H1 (cell line): ENCODE results near the gene CMSS1. TPM values are rescaled to one million over a fixed set of nuclear protein-coding genes. Genes with fewer than 3 reads are reported as not detected.

Experiments
- CTCF ChIA-PET: fragments of 300-600 bp; sonication (Branson Sonifier 250); formaldehyde crosslinking; loops from one replicate; lab custom pipeline; 2021; ENCODE audit not compliant: partially characterized antibody; lab: Charles Lee
- POLR2A ChIA-PET: fragments of 300-600 bp; sonication (Branson Sonifier 250); formaldehyde crosslinking; loops from one replicate; lab custom pipeline; 2021; ENCODE audit warnings: inconsistent platforms; ENCODE audit not compliant: partially characterized antibody; lab: Charles Lee
- DNase-seq, 2 experiments: peaks; one replicate each; pipeline versions ENCODE4 v3.0.0 to v3.0.0-alpha.2; 2010 to 2022; ENCODE audit warnings: low spot score in 2 of 2, low read depth in 1 of 2, mixed read lengths in 1 of 2
- FAIRE-seq: peaks from 2 replicates; lab custom pipeline; 2011; peaks lifted over from hg19 to GRCh38; lab: Jason Lieb, UNC
- H2AFZ ChIP-seq: 2 replicates; pipeline ENCODE4 v1.8.1; 2012; ENCODE audit warnings: low read length, inconsistent platforms
- H2AK5ac ChIP-seq: 2 replicates; pipeline ENCODE4 v1.6.1; 2013; ENCODE audit warnings: low read depth, low read length
- H2BK120ac ChIP-seq: replicated peaks from 2 replicates; pipeline ENCODE3; 2013; ENCODE audit warnings: low read depth, low read length, inconsistent platforms
- H2BK12ac ChIP-seq: 2 replicates; pipeline ENCODE4 v1.6.1; 2013; ENCODE audit warnings: low read depth, low read length
- H2BK15ac ChIP-seq: 2 replicates; pipeline ENCODE4 v1.6.1; 2013; ENCODE audit warnings: low read length
- H2BK20ac ChIP-seq: 2 replicates; pipeline ENCODE4 v1.6.1; 2013; ENCODE audit warnings: low read length
- H2BK5ac ChIP-seq: 2 replicates; pipeline ENCODE4 v1.6.1; 2013; ENCODE audit warnings: low read depth, low read length
- H3K14ac ChIP-seq: 2 replicates; pipeline ENCODE4 v1.6.1; 2013; ENCODE audit warnings: inconsistent platforms; ENCODE audit not compliant: insufficient read length
- H3K18ac ChIP-seq: 2 replicates; pipeline ENCODE4 v1.6.1; 2013; ENCODE audit warnings: low read length; ENCODE audit errors: extremely low read depth
- H3K23ac ChIP-seq: 2 replicates; pipeline ENCODE4 v1.6.1; 2013; ENCODE audit warnings: inconsistent platforms; ENCODE audit not compliant: insufficient read length
- H3K23me2 ChIP-seq: 2 replicates; pipeline ENCODE4 v1.6.1; 2013; ENCODE audit warnings: low read depth, low read length
- H3K27ac ChIP-seq: 2 replicates; pipeline ENCODE4 v1.6.1; 2011; ENCODE audit warnings: low read depth, low read length, inconsistent platforms
- H3K27me3 ChIP-seq, 4 experiments: replicated peaks in 1 of 4; 1 replicate in 1 of 4; 2 replicates in 3 of 4; pipeline versions ENCODE4 v1.6.1 to v1.8.1; 2011 to 2013; ENCODE audit warnings: low read length in 3 of 4, mild to moderate bottlenecking in 3 of 4, inconsistent platforms in 2 of 4, mixed read lengths in 2 of 4, moderate library complexity in 1 of 4; ENCODE audit not compliant: control insufficient read depth in 3 of 4, insufficient read depth in 3 of 4; ENCODE audit errors: extremely low read depth in 1 of 4
- H3K36me3 ChIP-seq, 4 experiments: 2 replicates each; pipeline versions ENCODE4 v1.6.1 to v1.8.1; 2011 to 2013; ENCODE audit warnings: mild to moderate bottlenecking in 4 of 4, low read length in 3 of 4, moderate library complexity in 2 of 4, control low read depth in 1 of 4, inconsistent platforms in 1 of 4; ENCODE audit not compliant: insufficient read depth in 4 of 4, control insufficient read depth in 2 of 4
- H3K4ac ChIP-seq: replicated peaks from 2 replicates; pipeline ENCODE3; 2013; ENCODE audit warnings: low read length, low read depth, mixed read lengths, inconsistent platforms; ENCODE audit not compliant: insufficient read length
- H3K4me1 ChIP-seq, 4 experiments: replicated peaks in 1 of 4; 1 replicate in 1 of 4; 2 replicates in 3 of 4; pipeline versions ENCODE4 v1.6.1 to v1.8.1; 2011 to 2013; ENCODE audit warnings: low read length in 3 of 4, inconsistent platforms in 2 of 4, mixed read lengths in 1 of 4; ENCODE audit not compliant: insufficient read depth in 4 of 4, control insufficient read depth in 3 of 4
- H3K4me2 ChIP-seq, 2 experiments: 2 replicates each; pipeline versions ENCODE4 v1.6.1 to v1.8.1; 2011 to 2013; ENCODE audit warnings: low read depth in 2 of 2, low read length in 2 of 2, control low read depth in 1 of 2, inconsistent platforms in 1 of 2, mild to moderate bottlenecking in 1 of 2; ENCODE audit not compliant: insufficient read depth in 1 of 2
- H3K4me3 ChIP-seq, 4 experiments: fragments of 200-600, 300-600 bp in 1 of 4; sonication (generic), shearing (Covaris generic), sonication (Bioruptor Twin) in 1 of 4; 2 replicates each; pipeline versions ENCODE4 v1.5.1 to v1.8.1; 2011 to 2016; ENCODE audit warnings: low read length in 4 of 4, low read depth in 3 of 4, control low read depth in 2 of 4, inconsistent platforms in 2 of 4, mild to moderate bottlenecking in 2 of 4, mixed read lengths in 1 of 4, moderate library complexity in 1 of 4; ENCODE audit not compliant: insufficient read depth in 2 of 4; ENCODE audit errors: extremely low read depth in 1 of 4
- H3K56ac ChIP-seq: replicated peaks from 2 replicates; pipeline ENCODE3; 2013; ENCODE audit warnings: low read depth, mild to moderate bottlenecking, mixed read lengths, low read length, inconsistent platforms; ENCODE audit not compliant: insufficient read length
- H3K79me1 ChIP-seq: 2 replicates; pipeline ENCODE4 v1.6.1; 2013; ENCODE audit warnings: low read depth, low read length, control low read depth
- H3K79me2 ChIP-seq, 2 experiments: 2 replicates each; pipeline versions ENCODE4 v1.6.1 to v1.8.1; 2012 to 2013; ENCODE audit warnings: low read length in 2 of 2, mild to moderate bottlenecking in 2 of 2, inconsistent platforms in 1 of 2; ENCODE audit not compliant: insufficient read depth in 2 of 2, control insufficient read depth in 1 of 2
- H3K9ac ChIP-seq, 4 experiments: replicated peaks in 1 of 4; 1 replicate in 1 of 4; 2 replicates in 3 of 4; pipeline versions ENCODE4 v1.6.1 to v1.8.1; 2011 to 2013; ENCODE audit warnings: low read depth in 3 of 4, low read length in 3 of 4, control low read depth in 2 of 4, mild to moderate bottlenecking in 2 of 4, moderate library complexity in 2 of 4, inconsistent platforms in 1 of 4; ENCODE audit errors: extremely low read depth in 1 of 4
- H3K9me3 ChIP-seq, 2 experiments: 2 replicates each; pipeline versions ENCODE4 v1.6.1 to v1.8.1; 2012 to 2013; ENCODE audit warnings: mild to moderate bottlenecking in 2 of 2, moderate library complexity in 2 of 2, control low read depth in 1 of 2, inconsistent platforms in 1 of 2, low read depth in 1 of 2, low read length in 1 of 2, mixed read lengths in 1 of 2; ENCODE audit not compliant: insufficient read depth in 2 of 2
- H4K20me1 ChIP-seq, 2 experiments: replicated peaks in 1 of 2; 2 replicates each; pipeline versions ENCODE3 to v1.8.1; 2011 to 2013; ENCODE audit warnings: inconsistent platforms in 2 of 2, low read length in 2 of 2, mild to moderate bottlenecking in 1 of 2; ENCODE audit not compliant: insufficient read depth in 2 of 2, control insufficient read depth in 1 of 2
- H4K5ac ChIP-seq: 2 replicates; pipeline ENCODE4 v1.6.1; 2013; ENCODE audit warnings: low read length, low read depth, mixed read lengths, inconsistent platforms; ENCODE audit not compliant: insufficient read length
- H4K8ac ChIP-seq: 2 replicates; pipeline ENCODE4 v1.8.0; 2013; ENCODE audit warnings: mild to moderate bottlenecking, moderate library complexity, low read length, inconsistent platforms; ENCODE audit not compliant: insufficient read depth; ENCODE audit errors: extremely low read depth
- H4K91ac ChIP-seq: replicated peaks from 2 replicates; pipeline ENCODE3; 2013; ENCODE audit warnings: low read length, mixed read lengths, inconsistent platforms; ENCODE audit not compliant: insufficient read length
- BRCA1 ChIP-seq: IDR thresholded peaks from 2 replicates; pipeline ENCODE4 v1.6.1; 2012; ENCODE audit warnings: low read depth, low read length, improper control_type of control experiment
- CHD2 ChIP-seq: IDR thresholded peaks from 2 replicates; pipeline ENCODE4 v1.6.1; 2012; ENCODE audit warnings: low read length, improper control_type of control experiment
- KDM1A ChIP-seq: fragments of 200-600, 300-600 bp; sonication (generic); IDR thresholded peaks from 2 replicates; pipeline ENCODE4 v1.7.1; 2016; ENCODE audit warnings: mild to moderate bottlenecking, low read length, borderline replicate concordance
- PHF8 ChIP-seq: fragments of 200-600 bp; sonication (generic); conservative IDR thresholded peaks from 2 replicates; pipeline ENCODE4 v1.7.1; 2012; ENCODE audit warnings: low read depth, mild to moderate bottlenecking, inconsistent platforms, low read length, moderate library complexity
- POLR2AphosphoS5 ChIP-seq: IDR thresholded peaks from 2 replicates; pipeline ENCODE4 v1.6.1; 2011; ENCODE audit warnings: low read depth, low read length
- POU5F1 ChIP-seq: IDR thresholded peaks from 2 replicates; pipeline ENCODE4 v1.6.1; 2011; ENCODE audit warnings: low read depth, mild to moderate bottlenecking, low read length, moderate library complexity
- RNF2 ChIP-seq: fragments of 200-900, 300-1000 bp; sonication (generic); IDR thresholded peaks from 2 replicates; pipeline ENCODE4 v1.7.1; 2016; ENCODE audit warnings: borderline replicate concordance, low read depth, mild to moderate bottlenecking, antibody characterized with exemption, low read length; ENCODE audit not compliant: poor library complexity, severe bottlenecking; ENCODE audit errors: missing control alignments
- SIN3A ChIP-seq, 2 experiments: IDR thresholded peaks in 1 of 2; conservative IDR thresholded peaks in 1 of 2; 2 replicates each; pipeline ENCODE4 v1.6.1; 2011 to 2012; ENCODE audit warnings: low read length in 2 of 2, improper control_type of control experiment in 1 of 2, low read depth in 1 of 2, mild to moderate bottlenecking in 1 of 2
- SRF ChIP-seq: IDR thresholded peaks from 2 replicates; pipeline ENCODE4 v1.6.1; 2011; ENCODE audit warnings: mild to moderate bottlenecking, low read depth, low read length, moderate library complexity
- TAF7 ChIP-seq: optimal IDR thresholded peaks from 2 replicates; pipeline ENCODE3; 2011; ENCODE audit warnings: low read depth, mild to moderate bottlenecking, inconsistent platforms, low read length, moderate library complexity, borderline replicate concordance
- YY1 ChIP-seq: IDR thresholded peaks from 2 replicates; pipeline ENCODE4 v1.6.1; 2011; ENCODE audit warnings: low read depth, mild to moderate bottlenecking, low read length
- WGBS, 2 experiments: shearing (Covaris generic) in 1 of 2; methylation state at CpG; one replicate each; pipeline versions ENCODE4 v1.1.6 to v1.1.7; 2013 to 2015; ENCODE audit warnings: low lambda C conversion rate in 2 of 2, mixed read lengths in 2 of 2, inconsistent platforms in 1 of 2, low coverage in 1 of 2, missing lambda C conversion rate in 1 of 2; ENCODE audit not compliant: insufficient replicate concordance in 2 of 2, insufficient coverage in 1 of 2, insufficient read length in 1 of 2; ENCODE audit errors: extremely low coverage in 1 of 2, missing lambda C conversion rate in 1 of 2; 5-methylcytosine and 5-hydroxymethylcytosine counted together
- polyA plus RNA-seq, 7 experiments: library from polyadenylated mRNA; depleted of rRNA in 3 of 7; stranded (reverse) in 5 of 7; unstranded in 2 of 7; fragments of >200 nt in 5 of 7; fragments of 200-250 nt in 2 of 7; gene quantifications; 1 replicate in 5 of 7; 2 replicates in 1 of 7; 4 replicates in 1 of 7; pipeline versions ENCODE4 v1.2.1 to v1.2.3, GENCODE V29; 2011 to 2013; ENCODE audit warnings: missing spikeins in 2 of 7, mixed read lengths in 2 of 7
- total RNA-seq: library from RNA; stranded (reverse); fragmentation: NEBNext Ultra II Directional; extraction: Animal tissue kit (Norgen Biotek cat#: 25700); gene quantifications from 2 replicates; pipeline ENCODE4 v1.2.1, GENCODE V29; 2021
- TF ChIP-seq, protein P1 (sequence below): IDR thresholded peaks from 2 replicates; pipeline ENCODE4 v1.6.1; 2012; ENCODE audit warnings: low read length, inconsistent platforms

CMSS1 gene
- total and polyA plus RNA-seq, 2 of the 8 experiments (the other 6 are each of a cell fraction or from before 2014, with no cell fraction given), result 15.2 to 75.1 TPM

DNA sequence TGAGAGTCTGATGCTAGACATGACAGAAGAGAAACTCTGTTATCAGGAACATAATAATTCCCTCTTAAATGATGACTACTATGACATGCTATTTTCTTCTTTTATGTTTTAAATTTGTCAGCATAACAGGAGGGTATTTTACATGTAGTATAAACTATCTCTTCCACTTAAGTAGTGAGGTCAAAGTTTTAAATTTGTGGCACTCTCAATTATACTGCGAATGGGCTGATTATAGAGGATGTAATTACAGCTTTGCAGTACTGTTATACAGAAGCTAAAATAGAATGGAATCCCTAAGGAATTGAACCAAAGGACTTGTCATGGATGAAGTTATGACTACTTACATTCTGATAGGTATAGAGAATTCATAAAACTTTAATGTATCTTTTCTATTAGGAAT lies 34.3 kb downstream of the CMSS1 start:
- FAIRE-seq, result no peak
- peaks cover 0 to 37% of the 10 kb centered on the region in 2 experiments; a peak in 2 of 4 replicates for H3K79me2 ChIP-seq
- no peak for TF ChIP-seq PHF8
- TF ChIP-seq SIN3A (conservative IDR thresholded peaks at IDR 0.05 in 1 of 2, IDR thresholded peaks at IDR 0.05 in 1 of 2; ENCODE audit: low read depth in 1 of 2, low read length in 2 of 2), result no peak
- no peak for TF ChIP-seq SRF
- no peak for TF ChIP-seq TAF7
- no peak for TF ChIP-seq YY1
- no peak for TF ChIP-seq KDM1A
- no peak for TF ChIP-seq CHD2
- no peak for TF ChIP-seq RNF2
- TF ChIP-seq BRCA1, result no peak
- TF ChIP-seq, protein P1, sequence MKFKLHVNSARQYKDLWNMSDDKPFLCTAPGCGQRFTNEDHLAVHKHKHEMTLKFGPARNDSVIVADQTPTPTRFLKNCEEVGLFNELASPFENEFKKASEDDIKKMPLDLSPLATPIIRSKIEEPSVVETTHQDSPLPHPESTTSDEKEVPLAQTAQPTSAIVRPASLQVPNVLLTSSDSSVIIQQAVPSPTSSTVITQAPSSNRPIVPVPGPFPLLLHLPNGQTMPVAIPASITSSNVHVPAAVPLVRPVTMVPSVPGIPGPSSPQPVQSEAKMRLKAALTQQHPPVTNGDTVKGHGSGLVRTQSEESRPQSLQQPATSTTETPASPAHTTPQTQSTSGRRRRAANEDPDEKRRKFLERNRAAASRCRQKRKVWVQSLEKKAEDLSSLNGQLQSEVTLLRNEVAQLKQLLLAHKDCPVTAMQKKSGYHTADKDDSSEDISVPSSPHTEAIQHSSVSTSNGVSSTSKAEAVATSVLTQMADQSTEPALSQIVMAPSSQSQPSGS, result no peak
- TF ChIP-seq POLR2AphosphoS5, result no peak
- TF ChIP-seq POU5F1, result no peak

More for the DNA sequence above, 34.3 kb downstream of the CMSS1 start:
- no peak overlapping the region for H3K18ac ChIP-seq
- H3K14ac ChIP-seq, result no peak overlapping the region
- no peaks in the 10 kb centered on the region for H3K27me3 ChIP-seq
- no peak overlapping the region for H2BK20ac ChIP-seq
- WGBS, 2 experiments, result 96% methylated on average over 1 of the region's 1 CpG; no CpG with 5 or more reads in 1 of the 2 experiments
- H4K20me1 ChIP-seq, result peaks cover 2% of the 10 kb centered on the region in 2 experiments
- no peak overlapping the region for H2BK5ac ChIP-seq
- no peak overlapping the region for H3K4me2 ChIP-seq
- ChIA-PET POLR2A (no interaction called here), CTCF (interaction anchor here (2.2 kb wide), 1 partner anchor 8 kb away, joined by 12 read pairs; no protein-coding TSS in a partner anchor)
- no peaks in the 10 kb centered on the region for H3K36me3 ChIP-seq
- H2AK5ac ChIP-seq, result no peak overlapping the region
- no peak overlapping the region for H2AFZ ChIP-seq
- no peak overlapping the region for H2BK15ac ChIP-seq
- H4K8ac ChIP-seq, result no peak overlapping the region
- no peaks in the 10 kb centered on the region for H3K9me3 ChIP-seq
- H3K56ac ChIP-seq, result no peak overlapping the region
- H3K4ac ChIP-seq, result no peak overlapping the region
- no peak overlapping the region for H4K91ac ChIP-seq
- H3K23ac ChIP-seq, result no peak overlapping the region
- H3K4me1 ChIP-seq, result peaks cover 2 to 8% (median 6%) of the 10 kb centered on the region in 4 experiments; a peak in 4 of 7 replicates
- DNase-seq, result no peak
- H3K27ac ChIP-seq, result no peak overlapping the region
- H3K79me1 ChIP-seq, result peaks cover 6% of the 10 kb centered on the region
- H4K5ac ChIP-seq, result no peak overlapping the region
- H2BK12ac ChIP-seq, result no peak overlapping the region
- H2BK120ac ChIP-seq, result no peak overlapping the region
- H3K4me3 ChIP-seq, result no peak overlapping the region
- H3K23me2 ChIP-seq, result no peaks in the 10 kb centered on the region
- H3K9ac ChIP-seq, result no peak overlapping the region
